SK-N-SH treated with all-trans-retinoic acid at 6 μM for 48 hours (cell line): ENCODE results near the gene SLC22A23.

ENCODE experiments used
- PATZ1 ChIP-seq: fragments of 250-450 bp; sonication (Bioruptor Pico); IDR thresholded peaks from 2 replicates; pipeline ENCODE4 v1.8.0; 2020; ENCODE audit warnings: mild to moderate bottlenecking, moderate library complexity, borderline replicate concordance
- PPARA ChIP-seq: fragments of 250-450 bp; sonication (Bioruptor Pico); IDR thresholded peaks from 2 replicates; pipeline ENCODE4 v1.5.0; 2020; ENCODE audit warnings: mild to moderate bottlenecking, borderline replicate concordance
- ZC3H10 ChIP-seq: fragments of 250-450 bp; sonication (Bioruptor Pico); IDR thresholded peaks from 2 replicates; pipeline ENCODE4 v1.5.1; 2021; ENCODE audit warnings: mild to moderate bottlenecking, moderate library complexity
- ZFP30 ChIP-seq: fragments of 450-650 bp; formaldehyde crosslinking; IDR thresholded peaks from 2 replicates; pipeline ENCODE4 v1.5.0; 2022; ENCODE audit warnings: mild to moderate bottlenecking, moderate library complexity
- ZNF565 ChIP-seq: fragments of 450-650 bp; formaldehyde crosslinking; conservative IDR thresholded peaks from 2 replicates; pipeline ENCODE4 v1.5.0; 2020; ENCODE audit warnings: low read depth, mild to moderate bottlenecking, moderate library complexity

GRCh38 chr6:3282476-3283236 lies 174.2 kb downstream of the SLC22A23 start:
- TF ChIP-seq PATZ1 = no peak
- TF ChIP-seq PPARA (CRISPR knock-in tag) = no peak
- TF ChIP-seq ZC3H10 = no peak
- no peak for TF ChIP-seq ZFP30 (CRISPR knock-in tag)
- TF ChIP-seq ZNF565 (CRISPR knock-in tag) = no peak
